NK-92 treated with Interleukin-12 subunit alpha and Interleukin-12 subunit beta, amount 100 ng/mL, for 24 hours (cell line): ENCODE results near the gene HNRNPK.
"Not testable (repeated sequence)": the region's sequence is repeated elsewhere in the genome, so short reads cannot be mapped to it uniquely, and the experiment has no call there.

ENCODE experiments used
- DNase-seq: peaks from one replicate; lab custom pipeline; 2025; lab: John Stamatoyannopoulos, UW

Gene HNRNPK

DNA sequence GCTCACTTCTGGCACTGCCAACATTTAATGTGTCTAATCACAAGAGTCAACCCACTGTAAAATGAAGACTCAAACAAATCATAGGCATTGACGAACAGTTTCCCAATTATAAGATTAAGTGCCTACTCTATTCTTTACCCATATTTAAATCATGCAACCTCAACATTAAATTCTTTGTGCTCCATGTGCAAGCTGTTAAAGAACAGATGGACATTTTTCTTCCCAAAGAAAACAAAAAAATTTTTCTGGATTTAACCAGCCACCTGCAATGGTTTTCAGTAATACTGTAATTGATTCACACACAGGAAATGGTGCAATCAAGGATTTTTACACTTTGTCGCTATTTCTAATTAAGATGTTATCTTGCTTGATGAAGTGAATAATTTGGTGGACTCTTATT, 3.6 kb downstream of the HNRNPK start:
- no peak for DNase-seq

DNA sequence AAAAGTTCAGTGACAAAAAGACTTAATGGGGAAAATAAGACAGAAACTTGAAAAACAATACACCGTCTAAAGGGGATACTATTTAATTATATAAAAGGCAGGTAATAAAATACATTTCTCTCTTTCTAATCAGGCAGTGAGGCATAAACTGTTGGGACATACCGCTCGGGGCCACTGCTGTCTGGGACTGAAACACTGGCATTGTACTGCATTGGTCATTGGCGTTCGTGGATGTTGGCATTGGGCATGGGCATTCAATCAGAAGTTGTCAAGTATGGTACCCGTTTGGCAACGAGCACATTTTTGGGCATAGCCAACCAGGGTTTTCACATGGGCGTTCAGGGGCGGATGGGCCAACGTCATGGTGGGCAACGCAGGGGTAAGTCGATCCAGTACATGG, 4.7 kb downstream of the HNRNPK start:
- no peak for DNase-seq

DNA sequence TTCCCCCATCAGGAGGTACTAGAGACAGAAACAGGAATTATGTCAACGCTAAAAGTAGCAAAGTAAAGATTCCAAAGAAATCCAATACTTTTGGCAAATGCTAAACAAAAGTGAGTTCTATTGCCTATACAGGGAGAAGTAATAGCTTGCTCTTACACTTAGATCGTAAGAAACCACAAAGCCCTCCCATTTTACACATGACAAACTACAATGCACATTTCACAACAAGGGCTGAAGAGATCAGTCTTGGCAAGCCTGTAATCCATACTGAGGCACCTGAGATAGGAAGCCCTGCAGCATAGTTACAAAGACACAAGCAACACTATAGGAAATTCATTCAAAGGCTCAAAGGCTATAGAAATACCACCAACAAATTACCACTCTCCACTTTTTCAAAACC, 7.7 kb downstream of the HNRNPK start:
- DNase-seq = no peak

DNA sequence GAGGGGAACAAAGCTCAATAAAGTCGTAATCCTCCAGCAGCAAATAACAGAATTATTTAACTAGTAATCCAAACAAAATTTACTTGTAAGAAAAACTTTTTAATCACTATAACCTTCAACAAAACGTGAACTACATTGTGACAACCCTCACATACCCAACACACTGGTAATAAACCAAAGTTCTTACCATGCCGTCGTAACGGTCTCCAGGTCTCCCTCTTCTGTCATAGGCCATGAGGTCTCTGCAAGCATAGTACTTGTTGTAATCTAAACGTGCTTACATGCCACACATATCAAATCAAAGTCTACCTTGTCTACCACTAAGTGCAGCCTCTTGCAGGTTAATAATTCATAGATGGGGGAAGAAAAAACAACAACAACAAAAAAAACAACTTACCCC, 8.5 kb downstream of the HNRNPK start:
- no peak for DNase-seq

DNA sequence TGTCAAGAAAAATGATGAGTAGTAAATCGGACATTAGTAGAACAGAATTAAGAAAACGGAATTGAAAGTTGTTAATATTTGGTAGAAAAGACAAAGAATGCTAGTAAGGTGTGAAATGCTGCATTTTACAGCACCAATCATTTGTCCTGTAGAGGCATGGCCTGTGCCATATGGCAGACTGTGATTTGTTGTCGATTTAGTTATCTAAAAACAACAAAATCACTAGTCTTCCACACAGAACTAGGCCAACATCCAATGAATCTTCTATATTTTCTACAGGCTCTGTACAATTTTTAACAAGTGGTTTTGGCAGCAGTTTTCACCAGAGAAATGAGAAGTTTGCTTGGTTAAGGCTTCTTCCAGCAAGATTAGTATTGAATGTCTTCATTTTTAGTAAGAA, 10.4 kb downstream of the HNRNPK start:
- no peak for DNase-seq

DNA sequence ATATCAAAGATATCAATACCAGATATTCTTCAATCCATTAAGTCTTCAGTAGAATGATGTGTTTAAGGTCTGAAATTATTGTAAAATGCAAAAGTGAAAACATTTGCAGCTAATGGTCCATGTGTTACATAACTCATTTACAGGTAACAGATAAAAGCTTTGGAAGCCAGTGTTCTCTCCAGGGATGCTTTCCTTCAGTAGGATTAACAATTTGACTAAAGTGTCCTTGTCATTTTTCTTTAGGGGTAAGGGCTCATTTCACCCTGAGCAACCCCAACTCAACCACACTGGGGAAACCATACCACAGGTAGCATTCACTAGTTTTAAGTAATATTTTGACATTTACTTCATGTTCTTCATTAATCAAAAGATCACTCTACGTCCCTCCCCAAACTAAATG, 12.9 kb downstream of the HNRNPK start:
- DNase-seq = no peak

DNA sequence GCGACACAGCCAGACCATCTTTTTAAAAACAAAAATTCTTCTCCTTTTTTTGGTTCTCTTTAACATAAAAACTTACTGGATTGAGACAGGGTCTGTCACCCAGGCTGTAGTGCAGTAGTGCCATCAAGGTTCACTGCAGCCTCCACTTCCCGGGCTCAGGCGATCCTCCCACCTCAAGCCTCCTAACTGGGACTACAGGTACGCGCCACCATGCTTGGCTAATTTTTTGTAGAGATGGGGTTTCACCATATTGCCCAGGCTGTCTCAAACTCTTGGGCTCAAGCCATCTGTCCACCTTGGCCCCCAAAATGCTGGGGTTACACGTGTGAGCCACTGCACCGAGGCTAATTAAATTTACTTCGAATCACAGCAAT, 13.8 kb downstream of the HNRNPK start:
- no peak for DNase-seq

DNA sequence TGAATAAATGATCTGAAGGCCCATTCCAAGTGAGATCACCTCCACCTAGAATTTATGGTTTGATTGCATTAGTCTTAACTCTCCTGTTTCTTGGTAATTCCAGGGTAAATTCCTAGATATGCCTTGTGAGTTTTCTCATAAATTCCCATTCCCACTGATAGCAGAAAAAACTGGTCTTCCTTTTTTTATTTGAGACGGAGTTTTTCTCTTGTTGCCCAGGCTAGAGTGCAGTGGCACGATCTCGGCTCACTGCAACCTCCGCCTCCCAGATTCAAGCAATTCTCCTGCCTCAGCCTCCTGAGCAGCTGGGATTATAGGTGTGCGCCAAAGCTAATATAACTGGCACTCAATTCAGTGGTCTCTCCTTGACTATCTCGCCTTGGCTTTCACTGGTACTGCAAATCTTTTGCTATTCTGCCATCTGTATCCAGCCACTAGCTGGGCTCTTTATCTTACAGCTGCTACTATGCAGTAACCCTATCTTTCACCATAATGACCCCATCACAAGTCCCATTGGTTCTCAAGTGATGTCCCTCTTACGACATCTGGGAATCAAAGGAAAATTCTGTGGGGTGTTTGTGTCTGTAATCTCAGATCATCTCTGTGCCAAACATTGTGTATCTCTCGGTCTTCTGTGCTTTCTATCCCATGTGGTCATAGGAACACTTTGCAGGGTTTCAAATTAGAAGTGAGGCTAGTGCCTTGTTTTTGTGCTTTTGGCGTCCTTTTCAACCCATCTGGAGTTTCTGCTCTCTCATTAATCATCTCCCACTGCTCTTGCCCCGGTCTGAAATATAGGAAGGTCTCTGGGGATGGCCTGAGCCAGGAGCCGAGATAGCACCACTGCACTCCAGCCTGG, 14.4 kb downstream of the HNRNPK start:
- DNase-seq = no peak

DNA sequence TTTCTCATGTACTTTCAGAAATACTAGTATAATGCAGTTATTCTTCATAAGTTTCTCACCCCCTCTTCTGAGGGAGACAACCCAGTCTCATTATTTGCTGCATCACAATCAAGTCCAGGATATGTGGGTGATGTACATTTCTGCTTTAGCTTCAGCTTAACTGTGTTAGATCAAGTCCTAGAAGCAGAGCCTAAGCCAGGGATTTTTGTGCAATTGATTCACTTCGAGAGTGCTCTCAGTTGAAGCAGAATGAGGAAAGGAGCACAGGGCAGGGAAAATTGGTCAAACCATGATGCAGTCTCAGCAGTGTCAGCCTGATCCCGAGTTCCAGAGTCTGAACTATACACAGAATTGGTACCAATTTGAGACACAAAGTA, 15.1 kb downstream of the HNRNPK start:
- no peak for DNase-seq

DNA sequence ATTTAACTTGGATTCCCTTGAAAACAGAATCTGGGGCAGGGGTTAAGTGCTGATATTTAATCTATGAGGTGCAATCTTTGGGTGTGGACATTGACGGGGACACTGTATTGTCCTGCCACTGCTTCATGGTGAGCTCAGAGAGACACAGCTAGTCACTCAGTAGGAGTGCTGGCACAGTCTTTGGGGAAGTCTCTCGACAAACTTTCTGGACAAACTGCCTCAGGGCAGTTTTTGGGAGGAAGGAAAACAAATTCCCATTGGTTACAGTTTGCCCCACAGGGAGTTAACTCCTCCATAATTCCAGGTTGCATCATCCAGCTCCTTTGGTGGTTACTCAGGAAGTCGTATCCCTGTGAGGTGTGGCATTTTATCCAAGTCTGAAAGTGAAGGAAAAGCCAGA, 17.9 kb downstream of the HNRNPK start:
- no peak for DNase-seq

DNA sequence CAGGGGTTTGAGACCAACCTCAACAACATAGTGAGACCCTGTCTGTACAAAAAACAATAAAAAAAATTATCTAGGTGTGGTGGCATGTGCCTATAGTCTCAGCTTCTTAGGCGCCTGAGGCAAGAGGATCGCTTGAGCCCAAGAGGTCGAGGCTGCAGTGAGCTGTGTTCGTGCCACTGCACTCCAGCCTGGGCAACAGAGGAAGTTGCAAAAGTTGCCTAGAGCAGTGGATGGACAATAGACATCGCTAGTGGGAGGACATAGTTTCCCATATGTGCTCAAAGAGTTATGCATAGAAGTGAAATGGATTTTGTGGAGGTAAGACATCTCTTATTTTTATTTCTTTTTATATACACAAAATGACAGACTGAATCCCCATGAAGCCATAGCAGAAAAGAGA, 19.0 kb downstream of the HNRNPK start:
- no peak for DNase-seq

DNA sequence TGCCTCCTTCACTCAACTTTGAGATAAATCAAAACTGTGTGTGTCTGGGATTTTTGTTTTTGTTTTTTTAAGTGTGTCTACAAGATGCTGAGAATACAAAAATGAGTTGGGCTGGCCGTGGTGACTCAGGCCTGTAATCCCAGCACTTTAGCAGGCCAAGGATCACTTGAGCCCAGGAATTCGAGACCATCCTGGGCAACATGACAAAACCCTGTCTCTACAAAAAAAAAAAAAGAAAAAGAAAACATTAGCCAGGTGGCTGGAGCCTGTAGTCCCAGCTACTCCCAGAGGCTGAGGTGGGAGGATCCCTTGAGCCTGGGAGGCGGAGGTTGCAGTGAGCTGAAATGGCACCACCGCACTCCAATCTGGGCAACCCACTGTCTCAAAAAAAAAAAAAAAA, 21.0 kb downstream of the HNRNPK start:
- DNase-seq = no peak

DNA sequence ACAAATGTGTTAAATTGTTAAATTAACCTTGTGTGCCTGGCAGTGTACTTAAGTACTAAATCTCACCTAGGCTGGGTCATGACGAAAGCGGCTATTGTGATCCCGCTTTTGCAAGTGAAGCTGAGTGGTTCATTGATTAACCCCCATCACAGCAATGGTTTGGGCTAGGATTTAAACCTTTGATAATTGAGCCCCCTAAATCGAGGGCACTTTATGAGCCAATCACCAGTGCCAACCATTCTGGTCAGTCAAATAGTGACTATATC, 22.8 kb downstream of the HNRNPK start:
- no peak for DNase-seq

DNA sequence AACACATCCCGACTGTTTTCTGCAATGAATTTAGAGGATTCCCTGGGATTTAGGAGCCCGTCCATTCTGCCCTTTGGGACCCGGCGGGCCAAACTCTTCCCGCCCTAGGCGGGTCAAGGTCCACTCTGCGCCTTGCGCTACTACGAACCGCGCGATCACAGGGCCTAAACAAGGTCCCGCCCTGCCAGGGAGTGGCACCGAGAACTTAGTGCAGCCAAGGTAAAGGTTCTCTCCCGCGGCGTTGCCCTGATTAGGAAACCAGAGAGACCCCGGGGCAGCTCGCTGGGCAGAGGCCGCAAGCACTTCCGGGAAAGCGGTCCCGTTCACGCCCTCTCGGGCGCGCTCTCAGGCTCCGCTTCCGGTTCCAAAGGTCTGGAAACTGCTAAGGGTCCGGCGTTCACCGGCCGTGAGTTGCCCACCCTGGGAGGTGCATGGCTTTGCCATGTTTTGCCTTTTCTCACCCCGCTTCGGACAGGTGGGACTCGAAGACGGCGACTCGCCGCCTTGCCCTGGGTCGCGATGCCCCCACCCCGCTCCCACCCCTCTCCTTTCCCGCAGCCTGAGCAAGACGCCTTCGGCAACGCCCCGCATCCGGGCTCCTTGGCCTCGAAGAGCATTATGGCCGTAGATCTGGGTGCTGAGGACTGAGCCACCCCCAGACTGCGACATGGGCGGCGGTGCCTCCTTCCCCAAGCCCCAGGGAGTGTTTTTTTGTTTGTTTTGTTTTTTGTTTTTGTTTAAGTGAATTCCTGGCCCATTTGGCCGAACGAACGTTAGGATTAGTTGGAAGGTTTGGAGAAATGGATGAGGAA, 23.4 kb downstream of the HNRNPK start:
- peak; percentile 62 for DNase-seq

DNA sequence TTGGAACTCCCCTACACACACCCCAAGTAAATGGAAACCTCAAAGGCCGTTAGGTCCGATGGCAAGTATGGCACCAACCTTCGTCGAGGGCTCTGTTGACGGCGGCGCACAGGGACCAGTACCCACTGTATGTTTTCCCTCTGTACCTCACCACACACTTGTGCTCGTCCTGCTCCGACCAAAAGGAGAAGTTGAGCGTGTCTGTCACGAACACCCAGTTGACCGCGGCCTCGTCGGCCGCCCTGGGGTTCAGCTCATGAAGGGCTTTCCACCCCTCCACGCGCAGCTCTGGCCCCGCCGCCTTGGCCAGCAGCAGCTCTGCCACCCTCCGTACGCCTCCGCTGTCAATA, 24.0 kb downstream of the HNRNPK start:
- DNase-seq = peak; percentile 46

DNA sequence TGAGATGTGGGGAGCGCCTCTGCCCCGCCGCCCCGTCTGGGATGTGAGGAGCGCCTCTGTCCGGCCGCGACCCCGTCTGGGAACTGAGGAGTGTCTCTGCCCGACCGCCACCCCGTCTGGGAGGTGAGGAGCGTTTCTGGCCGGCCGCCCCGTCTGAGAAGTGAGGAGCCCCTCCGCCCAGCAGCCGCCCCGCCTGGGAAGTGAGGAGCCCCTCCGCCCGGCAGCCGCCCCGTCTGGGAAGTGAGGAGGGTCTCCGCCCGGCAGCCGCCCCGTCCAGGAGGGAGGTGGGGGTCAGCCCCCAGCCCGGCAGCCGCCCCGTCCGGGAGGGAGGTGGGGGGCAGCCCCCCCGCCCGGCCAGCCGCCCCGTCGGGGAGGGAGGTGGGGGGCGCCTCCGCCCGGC, 31.9 kb downstream of the HNRNPK start:
- not testable (repeated sequence) for DNase-seq

DNA sequence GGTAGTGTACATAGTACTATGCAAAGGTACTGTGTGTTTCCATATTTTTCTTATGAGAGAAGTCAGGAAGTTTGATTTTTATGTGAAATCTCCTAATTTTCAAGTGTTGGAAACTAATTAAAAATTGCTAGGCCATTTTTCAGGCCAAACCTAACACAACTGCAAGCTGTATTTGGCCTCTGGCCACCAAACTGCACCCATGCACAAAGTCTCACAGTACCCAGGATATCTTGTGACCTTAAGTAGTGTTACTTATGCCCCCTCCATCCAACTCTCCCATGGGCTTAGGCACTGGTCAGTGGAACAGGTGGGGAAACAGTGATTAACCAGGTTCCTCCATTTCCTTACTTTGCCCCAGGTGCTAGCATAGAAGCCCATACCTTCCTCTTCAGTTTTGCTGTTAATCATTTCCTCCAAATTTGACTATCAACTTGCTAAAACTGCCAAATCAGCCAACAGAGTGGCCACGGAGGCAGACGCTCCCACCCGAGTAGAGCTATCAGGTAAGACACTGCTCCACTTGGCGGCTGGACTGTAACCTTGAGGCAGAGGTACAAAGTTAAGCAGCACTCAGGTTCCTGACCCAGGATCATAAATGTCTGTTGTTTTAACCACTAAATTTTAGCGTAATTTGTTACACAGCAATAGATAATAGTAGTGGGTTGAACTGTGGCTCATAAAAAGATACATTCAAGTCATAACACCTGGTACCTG, 39.3 kb downstream of the HNRNPK start:
- DNase-seq = no peak

DNA sequence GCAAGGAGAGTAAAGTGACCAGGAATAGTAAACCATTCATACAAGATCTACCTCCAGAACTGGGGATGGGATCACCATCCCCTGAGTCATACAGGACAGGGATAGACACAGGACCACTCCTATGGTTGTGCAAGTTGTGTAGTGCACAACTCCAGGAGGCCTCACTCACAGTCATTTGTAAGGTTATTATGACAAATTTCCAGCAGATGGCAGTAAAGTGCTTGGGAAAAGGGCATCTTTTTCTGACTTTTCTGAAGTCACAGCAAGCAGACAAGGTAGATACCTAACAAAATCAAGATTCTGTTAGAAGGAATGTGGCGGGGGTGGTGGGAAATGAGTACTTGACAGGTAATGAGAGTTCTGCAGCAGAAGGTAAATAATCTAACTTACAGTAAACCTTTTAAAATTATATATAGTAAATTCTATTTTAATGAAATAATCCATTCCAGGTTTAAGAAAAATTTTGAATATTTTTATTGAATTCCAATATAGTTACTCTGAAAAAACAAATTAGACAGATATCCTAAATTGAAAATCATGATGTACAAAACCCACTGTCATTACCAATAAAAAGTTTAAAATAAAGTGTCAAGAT, 42.1 kb downstream of the HNRNPK start:
- DNase-seq = no peak

DNA sequence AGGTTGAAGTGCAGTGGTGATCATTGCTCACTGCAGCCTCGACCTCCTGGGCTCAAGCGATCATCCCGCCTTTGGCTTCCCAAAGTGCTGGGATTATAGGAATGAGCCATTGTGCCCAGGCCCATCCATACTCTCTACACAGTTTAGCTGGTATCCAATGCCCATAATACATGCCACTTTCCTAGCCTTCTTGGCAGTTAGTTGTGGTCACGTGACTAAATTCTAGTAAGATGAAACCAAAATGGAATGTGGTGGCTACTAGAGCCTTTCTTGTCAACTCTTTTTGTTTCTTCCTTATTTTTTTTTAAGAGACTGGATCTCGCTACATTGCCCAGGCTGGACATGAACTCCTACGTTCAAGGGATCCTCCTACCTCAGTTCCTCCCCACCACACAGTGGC, 43.5 kb downstream of the HNRNPK start:
- no peak for DNase-seq

DNA sequence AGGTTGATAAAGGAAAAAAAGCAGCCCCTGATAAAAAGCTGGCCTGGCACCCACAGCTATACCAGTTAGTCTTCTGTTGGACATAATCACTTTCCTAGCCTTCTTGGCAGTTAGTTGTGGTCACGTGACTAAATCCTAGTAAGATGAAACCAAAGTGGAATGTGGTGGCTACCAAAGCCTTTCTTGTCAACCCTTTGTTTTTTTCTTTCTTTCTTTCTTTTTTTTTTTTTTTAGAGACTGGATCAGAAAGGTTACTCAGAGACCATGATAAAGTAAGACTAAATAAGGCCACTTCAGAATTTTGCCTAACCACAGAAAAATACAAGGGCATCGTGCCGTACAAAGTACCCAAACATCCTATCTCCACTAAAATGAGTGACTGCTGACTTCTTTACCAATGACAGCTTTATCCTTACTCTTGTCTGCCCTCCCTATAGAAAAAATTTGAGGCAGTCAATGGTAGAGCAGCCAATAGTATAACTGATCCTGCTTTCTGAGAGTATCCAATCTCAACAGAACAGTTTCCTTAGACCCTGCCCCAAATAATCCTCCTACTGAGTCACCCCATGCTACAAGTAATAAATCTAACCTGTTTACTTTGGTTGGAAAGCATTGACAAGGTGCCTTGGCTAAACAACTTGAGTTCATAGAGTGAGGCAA, 44.6 kb downstream of the HNRNPK start:
- DNase-seq = no peak

DNA sequence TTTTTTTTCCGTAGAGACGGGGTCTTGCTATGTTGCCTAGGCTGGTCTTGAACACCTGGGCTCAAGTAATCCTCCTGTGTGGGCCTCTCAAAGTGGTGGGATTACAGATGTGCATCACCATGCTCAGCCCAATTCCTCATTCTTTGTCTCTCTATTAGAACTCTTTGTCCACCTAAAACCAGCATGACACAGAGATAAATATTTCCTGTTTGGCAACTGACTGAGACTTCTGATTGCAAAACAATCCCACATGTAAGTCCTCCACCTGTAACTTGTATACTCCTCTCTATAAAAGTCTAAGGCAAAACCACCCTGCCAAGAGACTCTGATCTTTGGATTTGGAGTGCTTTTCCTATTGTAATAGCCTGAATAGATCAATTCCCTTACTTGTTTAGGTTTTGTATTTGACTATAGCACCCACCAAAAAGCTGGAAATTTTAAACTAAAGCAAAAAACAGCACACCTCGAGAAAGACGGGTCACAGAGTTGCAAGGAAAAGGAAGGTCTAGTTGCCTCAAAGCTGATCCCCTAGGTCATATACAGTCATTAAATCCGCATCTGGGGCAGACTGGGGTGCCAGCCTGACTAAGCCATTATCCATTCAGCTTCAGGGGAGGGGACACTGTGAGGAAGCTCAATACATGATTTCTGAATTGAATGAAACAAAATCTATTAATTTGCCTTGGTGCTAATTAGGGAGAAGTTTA, 45.3 kb downstream of the HNRNPK start:
- DNase-seq = no peak

DNA sequence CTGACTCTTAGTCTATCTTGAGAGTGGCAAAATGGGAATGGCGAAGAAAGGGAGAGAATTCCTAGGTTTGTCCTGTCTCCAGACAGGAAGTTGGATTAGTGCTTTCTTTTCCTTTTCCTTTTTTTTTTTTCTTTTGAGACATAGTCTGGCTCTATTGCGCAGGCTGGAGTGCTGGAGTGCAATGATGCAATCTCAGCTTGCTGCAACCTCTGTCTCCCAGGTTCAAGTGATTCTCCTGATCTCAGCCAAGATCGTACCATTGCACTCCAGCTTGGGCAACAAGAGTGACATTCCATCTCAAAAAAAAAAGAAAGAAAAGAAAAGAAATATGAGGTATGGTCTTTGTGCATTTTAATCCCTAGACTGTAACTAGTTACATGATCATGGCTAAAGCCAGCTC, 46.2 kb downstream of the HNRNPK start:
- no peak for DNase-seq
